ENCODE measurements around the gene OPN1SW. TPM values are rescaled to one million over a fixed set of nuclear protein-coding genes. Genes with fewer than 3 reads are reported as not detected.

The OPN1SW gene
- total RNA-seq, 1 donor from 2014 or later: not detected

DNA sequence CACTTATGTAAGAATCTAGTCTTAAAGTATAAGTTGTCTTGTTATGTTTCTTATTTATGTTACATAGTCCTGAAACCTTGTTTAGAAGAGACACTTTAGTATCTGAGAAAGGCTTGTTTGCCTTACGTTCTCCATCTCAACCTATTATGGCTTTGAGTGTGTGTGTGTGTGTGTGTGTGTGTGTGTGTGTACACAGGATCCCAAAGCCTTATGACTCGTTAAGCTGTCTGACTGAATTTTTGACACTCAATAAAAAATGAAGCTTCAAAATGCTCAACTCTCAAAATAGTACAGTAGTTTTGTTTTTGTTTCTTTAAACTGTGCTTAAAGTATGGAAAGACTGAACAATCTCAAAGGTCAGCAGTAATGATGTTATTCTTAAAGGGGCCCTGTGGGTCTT, 18.4 kb downstream of the OPN1SW start:
- DNase-seq (ENCODE audit: low spot score in 2 of 2, unreplicated experiment in 2 of 2): no peak
- TF ChIP-seq, protein P1, sequence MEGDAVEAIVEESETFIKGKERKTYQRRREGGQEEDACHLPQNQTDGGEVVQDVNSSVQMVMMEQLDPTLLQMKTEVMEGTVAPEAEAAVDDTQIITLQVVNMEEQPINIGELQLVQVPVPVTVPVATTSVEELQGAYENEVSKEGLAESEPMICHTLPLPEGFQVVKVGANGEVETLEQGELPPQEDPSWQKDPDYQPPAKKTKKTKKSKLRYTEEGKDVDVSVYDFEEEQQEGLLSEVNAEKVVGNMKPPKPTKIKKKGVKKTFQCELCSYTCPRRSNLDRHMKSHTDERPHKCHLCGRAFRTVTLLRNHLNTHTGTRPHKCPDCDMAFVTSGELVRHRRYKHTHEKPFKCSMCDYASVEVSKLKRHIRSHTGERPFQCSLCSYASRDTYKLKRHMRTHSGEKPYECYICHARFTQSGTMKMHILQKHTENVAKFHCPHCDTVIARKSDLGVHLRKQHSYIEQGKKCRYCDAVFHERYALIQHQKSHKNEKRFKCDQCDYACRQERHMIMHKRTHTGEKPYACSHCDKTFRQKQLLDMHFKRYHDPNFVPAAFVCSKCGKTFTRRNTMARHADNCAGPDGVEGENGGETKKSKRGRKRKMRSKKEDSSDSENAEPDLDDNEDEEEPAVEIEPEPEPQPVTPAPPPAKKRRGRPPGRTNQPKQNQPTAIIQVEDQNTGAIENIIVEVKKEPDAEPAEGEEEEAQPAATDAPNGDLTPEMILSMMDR (IDR thresholded peaks at IDR 0.05; ENCODE audit: unreplicated experiment): no peak
- Mint-ChIP-seq H3K9me3 (no peaks in the 10 kb centered on the region), H3K36me3 (peaks cover 21% of the 10 kb centered on the region), H3K27ac (peak overlapping the region; percentile 7), H3K27me3 (ENCODE audit: low read depth) (no peaks in the 10 kb centered on the region), H3K4me3 (no peak overlapping the region), H3K4me1 (no peaks in the 10 kb centered on the region)

DNA sequence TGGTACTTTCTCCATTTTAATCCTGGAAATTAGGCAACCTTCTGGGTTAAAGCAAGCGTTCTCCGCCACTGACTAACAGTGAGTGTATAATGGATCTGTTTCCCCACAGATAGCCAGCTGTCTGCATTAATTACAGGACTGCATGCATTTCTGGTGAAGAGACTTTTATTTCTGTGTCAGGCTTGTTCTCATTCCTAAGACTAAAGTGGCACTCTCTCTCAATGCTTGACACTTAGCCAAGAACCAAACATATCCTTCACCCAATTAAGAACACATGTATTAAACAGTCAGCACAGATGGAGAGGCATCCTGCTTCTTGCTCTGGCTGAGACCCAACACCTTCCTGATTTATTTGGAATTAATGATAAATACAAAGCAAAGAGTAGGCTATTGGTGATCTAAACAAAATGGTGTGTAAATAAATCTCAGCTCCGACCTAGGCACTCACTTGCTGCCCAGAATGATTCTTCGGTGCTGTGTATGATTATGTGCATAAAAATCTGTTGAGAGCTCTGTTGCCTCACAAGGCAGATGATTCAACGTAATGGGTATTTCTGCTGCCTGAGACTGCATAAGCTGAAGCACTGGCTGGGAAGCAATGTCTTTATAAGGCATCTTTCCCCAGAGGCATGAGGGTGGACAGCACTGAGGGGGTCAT, 19.6 kb downstream of the OPN1SW start:
- TF ChIP-seq, protein P1 (IDR thresholded peaks at IDR 0.05; ENCODE audit: unreplicated experiment): no peak
- Mint-ChIP-seq H3K36me3 (peaks cover 15% of the 10 kb centered on the region), H3K4me3 (no peak overlapping the region)

DNA sequence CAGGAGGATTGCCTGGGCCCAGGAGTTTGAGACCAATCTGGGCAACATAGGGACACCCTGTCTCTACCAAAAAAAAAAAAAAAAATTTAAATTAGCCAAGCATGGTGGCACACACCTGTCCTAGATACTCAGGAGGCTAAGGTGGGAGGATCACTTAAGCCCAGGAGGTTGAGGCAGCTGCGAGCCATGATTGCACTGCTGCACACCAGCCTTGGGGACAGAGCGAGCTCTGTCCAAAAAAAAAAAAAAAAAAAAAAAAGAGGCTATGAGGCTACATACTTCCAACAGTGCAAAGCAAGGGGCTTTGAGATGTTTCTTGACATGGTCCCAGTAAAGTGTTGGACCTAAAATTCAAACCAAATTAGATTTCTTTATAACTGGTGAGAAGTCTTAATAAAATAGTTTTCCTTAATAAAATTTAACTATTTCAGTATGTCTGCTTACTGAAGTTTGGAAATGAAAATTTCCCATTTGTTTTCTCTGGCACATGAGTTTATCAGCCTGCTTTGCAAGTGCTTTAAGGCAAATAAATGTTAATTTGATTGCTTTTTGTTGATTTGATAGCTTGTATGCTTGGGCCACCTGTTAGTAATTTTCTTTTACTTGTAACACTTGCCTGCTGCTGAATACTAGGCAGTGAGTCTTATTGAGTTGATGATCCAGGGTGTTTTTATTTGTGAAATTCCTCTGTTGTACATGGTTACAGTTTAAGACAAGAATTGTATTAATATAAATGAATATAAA, 20.3 kb downstream of the OPN1SW start:
- Mint-ChIP-seq H3K27me3 (ENCODE audit: low read depth) (no peaks in the 10 kb centered on the region), H3K27ac (no peak overlapping the region), H3K4me3 (no peak overlapping the region), H3K4me1 (no peaks in the 10 kb centered on the region), H3K36me3 (peaks cover 19% of the 10 kb centered on the region), H3K9me3 (no peaks in the 10 kb centered on the region)
- TF ChIP-seq, protein P1 (IDR thresholded peaks at IDR 0.05; ENCODE audit: unreplicated experiment): no peak
- no peak for DNase-seq (ENCODE audit: low spot score in 2 of 2, unreplicated experiment in 2 of 2)

More for the DNA sequence above, 19.6 kb downstream of the OPN1SW start:
- Mint-ChIP-seq H3K4me1 (no peaks in the 10 kb centered on the region), H3K27me3 (ENCODE audit: low read depth) (no peaks in the 10 kb centered on the region), H3K9me3 (no peaks in the 10 kb centered on the region), H3K27ac (no peak overlapping the region)
- DNase-seq (ENCODE audit: low spot score in 2 of 2, unreplicated experiment in 2 of 2): no peak

DNA sequence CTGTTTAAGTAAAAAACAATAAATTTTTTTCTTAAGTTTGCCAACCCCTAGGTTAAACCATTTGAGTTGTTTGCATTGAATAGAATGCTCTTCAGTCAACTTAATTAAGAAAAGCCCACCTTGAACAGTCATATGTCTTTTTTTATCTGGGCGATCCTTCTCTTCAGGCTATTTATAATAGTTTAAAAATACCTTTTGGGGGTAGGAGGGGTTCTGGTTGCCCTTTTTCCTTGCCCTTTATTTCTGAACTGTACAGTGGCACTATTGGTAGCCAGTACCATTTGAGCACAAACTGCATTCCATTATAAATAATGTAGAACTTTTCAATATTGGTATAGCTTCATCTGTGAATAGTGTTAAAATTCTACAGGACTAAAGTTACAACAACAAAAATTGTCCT, 23.3 kb downstream of the OPN1SW start:
- TF ChIP-seq, protein P1 (IDR thresholded peaks at IDR 0.05; ENCODE audit: unreplicated experiment): no peak
- H3K4me3 Mint-ChIP-seq: no peak overlapping the region
- H3K36me3 Mint-ChIP-seq: peaks cover 34% of the 10 kb centered on the region
- H3K4me1 Mint-ChIP-seq: no peaks in the 10 kb centered on the region
- H3K9me3 Mint-ChIP-seq: no peaks in the 10 kb centered on the region
- DNase-seq (ENCODE audit: low spot score in 2 of 2, unreplicated experiment in 2 of 2): no peak
- no peak overlapping the region for H3K27ac Mint-ChIP-seq
- no peaks in the 10 kb centered on the region for H3K27me3 Mint-ChIP-seq (ENCODE audit: low read depth)

DNA sequence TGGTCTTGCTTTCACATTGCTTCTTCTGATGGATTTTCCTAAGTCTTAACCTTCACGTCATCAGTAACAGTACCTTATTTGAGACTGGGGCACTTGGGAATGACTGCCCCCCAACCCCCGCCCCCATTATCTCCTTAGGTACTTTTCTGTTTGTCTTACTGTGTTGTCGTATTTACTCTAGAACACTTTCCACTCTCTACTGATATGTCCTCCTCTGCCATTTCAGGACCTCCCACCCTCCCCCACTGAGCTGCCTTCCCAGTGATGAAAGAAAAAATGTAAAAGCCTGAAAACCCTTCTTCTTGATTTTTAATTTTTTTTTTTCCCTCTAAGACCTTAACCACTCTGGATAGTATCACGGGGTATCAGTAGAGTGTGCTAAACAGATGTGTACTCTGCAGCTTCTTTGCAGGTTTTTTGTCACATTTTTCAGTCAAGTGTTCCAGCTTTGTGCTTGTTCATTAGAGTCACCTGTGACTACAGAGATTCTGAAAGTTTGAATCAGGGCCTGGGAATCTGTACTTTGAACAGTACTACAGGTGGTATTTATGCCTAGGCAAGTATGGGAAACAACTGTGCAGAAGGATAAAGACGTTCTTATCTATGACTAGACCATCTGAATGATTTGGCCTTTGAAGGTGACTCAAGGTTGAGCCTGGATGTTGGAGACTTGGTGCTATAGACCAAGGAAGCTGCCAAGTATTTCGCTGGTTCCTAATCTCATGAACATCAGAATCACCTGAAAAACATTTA, 28.1 kb downstream of the OPN1SW start:
- Mint-ChIP-seq H3K4me3 (no peak overlapping the region), H3K27me3 (ENCODE audit: low read depth) (no peaks in the 10 kb centered on the region), H3K4me1 (peaks cover 5% of the 10 kb centered on the region), H3K9me3 (no peaks in the 10 kb centered on the region), H3K36me3 (peaks cover 35% of the 10 kb centered on the region), H3K27ac (no peak overlapping the region)
- TF ChIP-seq, protein P1 (IDR thresholded peaks at IDR 0.05; ENCODE audit: unreplicated experiment): no peak
- DNase-seq (ENCODE audit: low spot score in 2 of 2, unreplicated experiment in 2 of 2): no peak
